Naive B cell (primary cell): ENCODE data around the gene KTN1. TPM values are rescaled to one million over a fixed set of nuclear protein-coding genes. Genes with fewer than 3 reads are reported as not detected.

ENCODE experiments used
- ATAC-seq, 2 donors: fragments of 150-1000 bp; cut with Tn5 transposase; 2 replicates each; pipeline ENCODE4 v1.10.0; 2021; ENCODE audit warnings: low read depth in 2 of 2, mild to moderate bottlenecking in 2 of 2, moderate library complexity in 2 of 2
- DNase-seq: peaks from one replicate; pipeline ENCODE4 v3.0.0; 2022
- H3K27ac Mint-ChIP-seq, 6 donors: one replicate each; pipeline ENCODE4 v1.8.0; 2020 to 2022; ENCODE audit warnings: mild to moderate bottlenecking in 6 of 6, mixed read lengths in 6 of 6, moderate library complexity in 5 of 6, inconsistent platforms in 2 of 6
- H3K27me3 Mint-ChIP-seq, 3 donors: one replicate each; pipeline ENCODE4 v1.8.0; 2021 to 2022; ENCODE audit warnings: mixed read lengths in 3 of 3, mild to moderate bottlenecking in 1 of 3
- H3K36me3 Mint-ChIP-seq, 2 donors: one replicate each; pipeline ENCODE4 v1.8.0; 2020 to 2022; ENCODE audit warnings: mixed read lengths in 2 of 2, inconsistent platforms in 1 of 2, mild to moderate bottlenecking in 1 of 2
- H3K4me1 Mint-ChIP-seq, 3 donors: one replicate each; pipeline ENCODE4 v1.8.0; 2020 to 2022; ENCODE audit warnings: mixed read lengths in 3 of 3, inconsistent platforms in 1 of 3, mild to moderate bottlenecking in 1 of 3, moderate library complexity in 1 of 3
- H3K4me3 Mint-ChIP-seq, 8 donors: one replicate each; pipeline ENCODE4 v1.8.0; 2020 to 2022; ENCODE audit warnings: mild to moderate bottlenecking in 8 of 8, mixed read lengths in 8 of 8, moderate library complexity in 8 of 8, inconsistent platforms in 2 of 8
- H3K9me3 Mint-ChIP-seq, 7 donors: one replicate each; pipeline ENCODE4 v1.8.0; 2020 to 2022; ENCODE audit warnings: mixed read lengths in 7 of 7, mild to moderate bottlenecking in 5 of 7, inconsistent platforms in 2 of 7, moderate library complexity in 1 of 7
- polyA plus RNA-seq, 6 donors: library from polyadenylated mRNA; unstranded; fragments of 300-500 nt; fragmentation: Illumina TruSeq; gene quantifications; one replicate each; pipeline ENCODE4 v1.2.3, GENCODE V29; 2021; ENCODE audit warnings: low read depth in 6 of 6

The KTN1 gene
- 10 to 100 TPM in 5 of 6 donors, 1 to 10 TPM in 1; 9.2 to 47.3 (median 30.2) TPM for polyA plus RNA-seq

GRCh38 chr14:55579724-55580469, at the start of gene KTN1:
Gene KTN1 (plus strand): TSS chr14:55580207. CDS start chr14:55612049, 31,842 bp downstream.
- DNase-seq, result peak; percentile 88
- Mint-ChIP-seq H3K27me3 (no peaks in the 10 kb centered on the region), H3K4me3 (peak within 1 kb of the TSS; percentile 94 to 98 (median 96)), H3K36me3 (no peaks in the 10 kb centered on the region), H3K4me1 (peaks cover 14 to 27% (median 19%) of the 10 kb centered on the region in 3 donors), H3K27ac (peak within 1 kb of the TSS; percentile 80 to 98 (median 94)), H3K9me3 (no peaks in the 10 kb centered on the region)
- ATAC-seq, result peak; percentile 85 to 86

- H3K4me1 Mint-ChIP-seq, result no peaks in the 10 kb centered on the region
- peaks cover 0 to 6% (median 0%) of the 10 kb centered on the region in 3 donors for H3K27me3 Mint-ChIP-seq
- peak overlapping the region in 1 of 8 donors; percentile 21 for H3K4me3 Mint-ChIP-seq
- no peak for DNase-seq
- ATAC-seq, result no peak
- peaks cover 0 to 6% (median 0%) of the 10 kb centered on the region in 7 donors for H3K9me3 Mint-ChIP-seq
- H3K27ac Mint-ChIP-seq, result no peak overlapping the region
- H3K36me3 Mint-ChIP-seq, result peaks cover 3 to 7% of the 10 kb centered on the region in 2 donors
Observed at GRCh38 chr14:55530464-55530863, 49.5 kb upstream of the KTN1 start.

GRCh38 chr14:55532645-55533344, 47.2 kb upstream of the KTN1 start:
- peaks cover 4 to 15% (median 9%) of the 10 kb centered on the region in 7 donors for H3K9me3 Mint-ChIP-seq
- H3K36me3 Mint-ChIP-seq, result peaks cover 7 to 9% of the 10 kb centered on the region in 2 donors
- peaks cover 0 to 6% (median 0%) of the 10 kb centered on the region in 3 donors for H3K27me3 Mint-ChIP-seq
- no peak overlapping the region for H3K4me3 Mint-ChIP-seq
- DNase-seq, result no peak
- H3K27ac Mint-ChIP-seq, result peak overlapping the region in 1 of 6 donors; percentile 21
- no peaks in the 10 kb centered on the region for H3K4me1 Mint-ChIP-seq
- no peak for ATAC-seq

- no peak for DNase-seq
- Mint-ChIP-seq H3K27ac (no peak overlapping the region), H3K4me3 (no peak overlapping the region), H3K4me1 (no peaks in the 10 kb centered on the region), H3K27me3 (peaks cover 0 to 6% (median 0%) of the 10 kb centered on the region in 3 donors), H3K9me3 (peaks cover 4 to 15% (median 7%) of the 10 kb centered on the region in 7 donors), H3K36me3 (peaks cover 6 to 7% of the 10 kb centered on the region in 2 donors)
- no peak for ATAC-seq
Observed at GRCh38 chr14:55533960-55534359, 46.0 kb upstream of the KTN1 start.

- H3K4me1 Mint-ChIP-seq, result no peaks in the 10 kb centered on the region
- ATAC-seq (no peak), DNase-seq (no peak)
- H3K27ac Mint-ChIP-seq, result no peak overlapping the region
- no peak overlapping the region for H3K4me3 Mint-ChIP-seq
- peaks cover 0 to 6% (median 0%) of the 10 kb centered on the region in 3 donors for H3K27me3 Mint-ChIP-seq
- H3K9me3 Mint-ChIP-seq, result peaks cover 3 to 15% (median 7%) of the 10 kb centered on the region in 7 donors
- H3K36me3 Mint-ChIP-seq, result peaks cover 0 to 6% of the 10 kb centered on the region in 2 donors
Observed at GRCh38 chr14:55535516-55536203, 44.3 kb upstream of the KTN1 start.

GRCh38 chr14:55536204-55536708, 43.8 kb upstream of the KTN1 start:
- H3K4me3 Mint-ChIP-seq, result no peak overlapping the region
- H3K9me3 Mint-ChIP-seq, result peaks cover 3 to 15% (median 7%) of the 10 kb centered on the region in 7 donors
- peaks cover 0 to 6% (median 0%) of the 10 kb centered on the region in 3 donors for H3K27me3 Mint-ChIP-seq
- H3K36me3 Mint-ChIP-seq, result peaks cover 0 to 6% of the 10 kb centered on the region in 2 donors
- no peak overlapping the region for H3K27ac Mint-ChIP-seq
- DNase-seq, result no peak
- H3K4me1 Mint-ChIP-seq, result no peaks in the 10 kb centered on the region
- ATAC-seq, result no peak

- H3K27me3 Mint-ChIP-seq, result peaks cover 0 to 2% (median 0%) of the 10 kb centered on the region in 3 donors
- H3K4me1 Mint-ChIP-seq, result no peaks in the 10 kb centered on the region
- H3K9me3 Mint-ChIP-seq, result peaks cover 3 to 15% (median 7%) of the 10 kb centered on the region in 7 donors
- no peak for DNase-seq
- peaks cover 0 to 6% of the 10 kb centered on the region in 2 donors for H3K36me3 Mint-ChIP-seq
- ATAC-seq, result no peak
- no peak overlapping the region for H3K4me3 Mint-ChIP-seq
- no peak overlapping the region for H3K27ac Mint-ChIP-seq
Observed at GRCh38 chr14:55537782-55538181, 42.2 kb upstream of the KTN1 start.

- Mint-ChIP-seq H3K27ac (no peak overlapping the region), H3K27me3 (no peaks in the 10 kb centered on the region), H3K4me3 (no peak overlapping the region), H3K9me3 (peaks cover 3 to 15% (median 6%) of the 10 kb centered on the region in 7 donors), H3K36me3 (peaks cover 0 to 6% of the 10 kb centered on the region in 2 donors), H3K4me1 (no peaks in the 10 kb centered on the region)
- DNase-seq (no peak), ATAC-seq (no peak)
Observed at GRCh38 chr14:55539975-55540374, 40.0 kb upstream of the KTN1 start.

GRCh38 chr14:55540847-55541773, 38.9 kb upstream of the KTN1 start:
- Mint-ChIP-seq H3K4me3 (no peak overlapping the region), H3K4me1 (peaks cover 0 to 7% (median 7%) of the 10 kb centered on the region in 3 donors), H3K27me3 (no peaks in the 10 kb centered on the region), H3K36me3 (peaks cover 0 to 6% of the 10 kb centered on the region in 2 donors), H3K27ac (no peak overlapping the region), H3K9me3 (peaks cover 3 to 11% (median 6%) of the 10 kb centered on the region in 7 donors)
- ATAC-seq, result no peak
- no peak for DNase-seq

GRCh38 chr14:55545779-55546178, 34.2 kb upstream of the KTN1 start:
- no peaks in the 10 kb centered on the region for H3K27me3 Mint-ChIP-seq
- peaks cover 0 to 10% (median 7%) of the 10 kb centered on the region in 3 donors for H3K4me1 Mint-ChIP-seq
- peak overlapping the region in 1 of 8 donors; percentile 22 for H3K4me3 Mint-ChIP-seq
- H3K36me3 Mint-ChIP-seq, result no peaks in the 10 kb centered on the region
- H3K27ac Mint-ChIP-seq, result no peak overlapping the region
- H3K9me3 Mint-ChIP-seq, result peaks cover 0 to 2% (median 0%) of the 10 kb centered on the region in 7 donors
- DNase-seq (no peak), ATAC-seq (no peak)

GRCh38 chr14:55546212-55546874, 33.7 kb upstream of the KTN1 start:
- peaks cover 0 to 10% (median 7%) of the 10 kb centered on the region in 3 donors for H3K4me1 Mint-ChIP-seq
- ATAC-seq (no peak), DNase-seq (no peak)
- H3K27me3 Mint-ChIP-seq, result no peaks in the 10 kb centered on the region
- no peak overlapping the region for H3K27ac Mint-ChIP-seq
- H3K36me3 Mint-ChIP-seq, result no peaks in the 10 kb centered on the region
- peaks cover 0 to 2% (median 0%) of the 10 kb centered on the region in 7 donors for H3K9me3 Mint-ChIP-seq
- no peak overlapping the region for H3K4me3 Mint-ChIP-seq
